ENCODE results near the gene EIF1AY.

EIF1AY gene

GRCh38 chrY:20578206-20578605 lies 2.6 kb downstream of the EIF1AY start:
- DNase-seq (ENCODE audit: low read depth in 2 of 2): no peak
- no peak for TF ChIP-seq CTCF (IDR thresholded peaks at IDR 0.05; ENCODE audit: low read depth, low read length)
- H3K4me3 ChIP-seq (replicated peaks in 1 of 2; ENCODE audit: low read depth in 2 of 2, low read length in 2 of 2): no peak overlapping the region

DNA sequence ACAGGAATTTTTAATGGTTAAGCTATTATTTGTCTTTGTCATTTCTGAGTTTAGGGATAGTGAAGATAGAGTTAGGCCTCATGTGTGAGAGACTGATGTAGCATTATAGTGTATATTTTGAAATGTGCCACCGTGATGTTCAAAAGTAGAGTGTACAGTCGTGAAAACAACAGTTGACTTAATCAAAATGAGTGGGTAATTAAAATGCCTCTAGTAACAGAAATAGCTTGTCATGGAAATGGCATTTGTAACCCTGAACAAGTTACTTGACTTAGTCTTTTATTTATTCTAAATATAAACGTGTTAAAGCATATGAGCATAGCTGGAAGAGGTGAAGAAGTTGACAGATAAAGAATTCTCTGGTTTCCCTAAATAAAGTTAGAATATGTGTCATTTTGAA lies 6.1 kb downstream of the EIF1AY start:
- no peak overlapping the region for H3K4me3 ChIP-seq (replicated peaks in 1 of 2; ENCODE audit: low read depth in 2 of 2, low read length in 2 of 2)
- no peak for DNase-seq (ENCODE audit: low read depth in 2 of 2)
- TF ChIP-seq CTCF (IDR thresholded peaks at IDR 0.05; ENCODE audit: low read depth, low read length): no peak

DNA sequence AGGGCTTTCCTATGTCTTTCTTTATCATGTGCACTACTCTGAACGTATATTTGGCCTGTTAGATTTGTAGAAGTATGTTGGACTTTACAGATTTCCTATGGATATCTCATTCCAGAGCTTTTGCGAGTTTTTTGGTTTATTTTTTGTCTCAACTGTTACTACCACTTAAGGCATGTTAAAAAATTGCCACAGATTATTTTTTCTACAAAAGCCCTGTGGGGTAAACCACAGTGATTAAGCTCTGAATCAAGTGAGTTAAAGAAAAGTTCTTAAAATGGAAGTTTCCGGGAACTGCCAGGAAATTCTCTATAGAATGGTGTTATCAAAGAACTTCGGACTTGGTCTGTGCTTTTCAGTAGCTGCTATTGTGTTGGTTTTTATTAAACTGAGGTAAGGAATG lies 10.6 kb downstream of the EIF1AY start:
- DNase-seq (ENCODE audit: low read depth in 2 of 2): peak; percentile 9 to 37
- no peak for TF ChIP-seq CTCF (IDR thresholded peaks at IDR 0.05; ENCODE audit: low read depth, low read length)
- no peak overlapping the region for H3K4me3 ChIP-seq (replicated peaks in 1 of 2; ENCODE audit: low read depth in 2 of 2, low read length in 2 of 2)
